Fibroblast of skin of back (primary cell): ENCODE measurements around the gene ERBB2.
A peak's percentile ranks its signal among the peaks of the same experiment; 100 is the strongest.
"Not testable (repeated sequence)": the region's sequence is repeated elsewhere in the genome, so short reads cannot be mapped to it uniquely, and the experiment has no call there.

ENCODE experiments used
- DNase-seq: peaks from one replicate; pipeline ENCODE4 v3.0.0-alpha.2; 2013

Gene ERBB2

DNA sequence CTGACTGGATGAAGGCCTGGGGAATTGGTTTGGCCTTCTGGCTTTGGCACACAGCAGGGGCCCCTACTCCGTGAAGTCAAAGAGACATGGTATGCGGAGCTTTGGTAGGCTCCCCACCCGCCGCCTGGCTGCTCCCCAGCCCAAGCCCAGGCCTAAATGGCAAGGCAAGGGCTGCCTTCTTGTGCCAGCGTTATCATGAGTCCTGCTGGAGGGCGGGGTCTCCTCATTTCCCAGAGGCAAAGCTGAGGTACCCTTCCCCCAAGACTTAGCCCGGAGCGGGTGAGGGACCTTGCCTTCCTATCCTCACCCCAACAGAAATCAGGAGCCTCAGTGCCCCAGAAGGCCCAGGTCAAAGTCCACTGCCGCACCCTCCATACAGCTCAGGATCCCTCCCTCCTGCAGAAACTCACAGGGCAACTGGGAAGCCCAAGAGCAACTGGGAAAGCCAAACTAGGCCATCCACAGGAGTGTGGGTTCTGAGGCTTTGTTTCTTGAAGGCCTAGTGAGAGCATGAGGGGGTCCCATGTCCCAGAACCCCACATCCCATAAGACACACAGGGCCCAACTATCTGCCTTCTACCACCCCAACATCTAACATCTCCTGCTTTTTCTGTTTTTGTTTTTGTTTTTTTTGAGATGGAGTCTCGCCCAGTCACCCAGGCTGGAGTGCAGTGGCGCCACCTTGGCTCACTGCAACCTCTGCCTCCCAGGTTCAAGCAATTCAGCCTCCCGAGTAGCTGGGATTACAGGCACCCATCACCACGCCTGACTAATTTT, 21.3 kb upstream of the ERBB2 start:
- no peak for DNase-seq

DNA sequence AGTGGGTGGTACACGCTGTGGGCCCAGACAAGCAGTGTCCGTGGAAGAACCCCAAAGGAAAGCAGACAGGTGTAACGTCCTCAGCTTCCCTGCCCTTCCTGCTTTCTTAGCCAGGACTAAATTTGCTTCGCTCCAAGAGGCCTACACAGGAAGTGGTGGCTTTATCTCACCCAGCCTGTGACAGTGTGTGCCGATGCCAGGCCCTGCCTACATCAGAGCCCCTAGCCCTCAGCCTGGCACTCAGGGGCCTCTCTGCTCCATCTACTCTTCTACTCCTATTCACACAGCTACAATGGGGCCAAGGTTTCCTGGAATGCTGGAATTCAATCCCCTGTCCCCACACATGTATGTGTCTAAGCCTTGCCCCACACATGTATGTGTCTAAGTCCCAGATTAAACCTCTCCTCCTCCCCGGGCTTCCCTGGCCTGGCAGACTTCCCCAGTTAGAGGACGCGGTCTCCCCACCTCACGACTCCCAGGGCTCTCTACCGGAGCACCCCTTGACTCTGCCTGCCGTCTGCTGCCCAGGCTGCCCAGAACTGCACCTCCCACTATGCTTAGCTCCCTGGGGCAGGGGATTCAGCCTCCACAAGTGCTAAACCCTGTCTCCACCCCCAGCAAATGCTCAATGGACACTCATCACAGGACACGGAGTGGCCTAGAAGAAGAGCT, 20.2 kb upstream of the ERBB2 start:
- DNase-seq, result no peak

DNA sequence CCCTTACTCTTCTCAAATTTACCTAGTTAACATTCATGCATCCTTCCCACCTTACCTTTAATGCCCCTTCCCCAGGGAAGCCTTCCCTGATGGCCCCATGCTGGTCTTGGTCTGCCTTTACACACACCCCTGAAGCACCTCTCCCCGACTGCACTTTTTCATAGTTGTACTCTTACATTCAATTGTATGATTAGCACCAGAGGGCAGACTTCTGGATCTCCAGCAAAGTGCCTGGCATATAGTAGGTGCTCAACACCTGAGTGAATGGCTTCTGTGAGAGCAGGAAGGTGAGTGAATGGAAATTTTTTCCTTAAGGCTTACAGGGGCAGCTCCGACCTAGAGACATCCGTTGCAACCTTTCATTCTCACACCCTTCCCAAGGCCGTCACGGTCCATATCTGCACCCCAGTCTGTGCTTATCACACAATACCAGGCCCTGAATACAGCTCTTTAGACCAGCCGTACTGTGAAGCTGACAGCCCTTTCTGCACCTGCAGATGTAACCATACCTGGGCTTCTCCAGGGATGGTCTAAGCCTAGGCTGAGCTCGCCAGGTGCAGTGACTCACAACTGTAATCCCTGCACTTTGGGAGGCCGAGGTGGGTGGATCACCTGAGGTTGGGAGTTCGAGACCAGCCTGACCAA, 16.4 kb upstream of the ERBB2 start:
- no peak for DNase-seq

DNA sequence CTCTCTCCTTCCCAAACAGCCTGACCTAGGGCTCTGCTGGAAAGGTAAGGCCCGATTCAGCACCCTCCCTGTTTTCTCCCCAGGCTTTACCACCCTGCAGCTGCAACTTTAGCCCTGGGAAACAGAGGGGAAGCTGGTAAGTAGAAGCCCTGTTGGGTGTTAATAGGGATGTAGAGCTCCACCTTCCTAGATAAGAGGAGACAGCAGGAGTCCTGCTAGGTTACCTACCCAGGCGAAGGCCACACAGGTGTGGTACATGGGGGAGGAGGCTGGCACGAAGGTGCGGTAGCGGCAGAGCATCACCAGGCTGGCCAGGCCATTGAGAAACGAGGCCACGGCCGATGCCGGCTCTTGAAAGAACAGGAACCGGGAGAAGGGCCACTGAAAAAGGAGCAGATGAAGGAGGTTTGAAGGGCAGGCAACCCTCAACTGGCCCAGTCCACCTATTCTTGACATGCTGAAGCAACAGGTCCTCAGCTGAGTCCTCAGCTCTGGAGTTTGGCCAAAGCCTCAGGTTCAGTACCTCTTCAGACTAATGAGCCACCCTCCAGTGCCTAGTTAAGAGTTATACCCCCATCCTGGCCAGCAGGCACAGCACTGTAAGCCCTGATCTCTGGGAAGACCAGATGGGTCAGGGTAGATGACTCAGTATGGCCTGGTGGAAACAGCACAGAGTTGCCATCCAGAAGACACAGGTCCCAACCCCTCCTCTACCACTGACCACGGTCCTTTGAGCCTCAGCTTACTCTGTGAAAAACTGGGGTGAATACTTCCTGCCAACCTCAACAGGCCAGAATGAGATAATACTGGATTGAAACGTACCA, 15.3 kb upstream of the ERBB2 start:
- no peak for DNase-seq

DNA sequence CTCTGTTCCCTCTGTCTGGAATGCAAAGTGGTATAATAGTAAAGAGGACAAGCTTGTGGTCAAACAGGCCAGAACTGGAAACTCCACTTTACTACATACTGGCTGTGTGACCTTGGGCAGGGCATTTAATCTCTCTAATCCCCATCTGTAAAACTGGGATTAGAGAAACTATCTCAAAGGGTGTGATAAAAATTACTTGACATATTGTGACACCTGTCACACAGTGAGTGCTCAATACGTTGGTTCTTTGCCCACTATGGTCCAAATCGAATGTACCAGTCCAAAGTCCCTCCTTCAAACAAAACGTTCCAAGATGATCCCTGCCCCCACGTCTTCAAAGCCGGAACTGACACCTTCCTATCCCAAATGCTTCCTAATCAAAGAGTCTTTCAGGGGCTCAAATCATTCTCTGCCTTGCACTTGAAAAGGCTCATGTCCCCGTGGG, 12.7 kb upstream of the ERBB2 start:
- DNase-seq, result no peak

DNA sequence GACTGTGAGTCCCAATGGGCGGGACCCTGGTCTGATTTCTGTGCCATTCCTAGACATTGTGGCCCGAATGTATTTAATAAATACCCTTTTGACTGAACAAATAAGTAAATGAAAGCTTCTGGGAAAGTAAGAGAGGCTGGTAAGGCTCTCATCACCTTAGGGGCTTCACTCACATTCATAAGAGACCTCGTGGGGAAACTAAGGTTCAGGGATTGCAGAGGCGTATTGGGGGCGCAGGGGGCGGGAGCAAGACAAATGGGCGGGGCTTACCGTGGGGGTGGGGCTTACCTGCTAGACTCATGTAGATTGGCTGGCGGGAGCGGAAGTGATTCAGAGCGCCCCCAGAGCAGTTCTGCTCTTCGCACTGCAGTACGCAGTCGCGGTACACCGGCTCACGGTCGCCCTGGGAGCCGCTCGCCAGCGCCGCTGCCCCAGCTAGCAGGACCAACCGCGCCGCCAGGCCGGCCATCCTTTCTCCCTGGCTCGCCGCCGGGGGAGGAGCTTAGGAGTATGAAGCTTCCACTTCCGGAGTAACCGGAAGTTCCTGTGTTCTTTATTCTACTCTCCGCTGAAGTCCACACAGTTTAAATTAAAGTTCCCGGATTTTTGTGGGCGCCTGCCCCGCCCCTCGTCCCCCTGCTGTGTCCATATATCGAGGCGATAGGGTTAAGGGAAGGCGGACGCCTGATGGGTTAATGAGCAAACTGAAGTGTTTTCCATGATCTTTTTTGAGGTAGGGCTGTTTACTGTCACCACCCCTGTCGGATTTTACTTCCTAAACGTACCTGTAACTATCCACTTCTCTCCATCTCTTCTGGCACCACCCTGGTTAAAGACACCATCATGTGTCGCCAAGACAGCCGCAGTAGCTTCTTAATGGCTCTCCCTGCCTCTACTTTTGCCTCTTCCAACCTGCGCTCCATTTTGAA, 12.1 kb upstream of the ERBB2 start, which contains the start of gene PGAP3:
Gene PGAP3, minus strand, starts transcription at position 512 of the 929 bp plus-strand sequence. Its CDS starts 43 bp downstream, at position 469.
- DNase-seq, result peak; percentile 91

DNA sequence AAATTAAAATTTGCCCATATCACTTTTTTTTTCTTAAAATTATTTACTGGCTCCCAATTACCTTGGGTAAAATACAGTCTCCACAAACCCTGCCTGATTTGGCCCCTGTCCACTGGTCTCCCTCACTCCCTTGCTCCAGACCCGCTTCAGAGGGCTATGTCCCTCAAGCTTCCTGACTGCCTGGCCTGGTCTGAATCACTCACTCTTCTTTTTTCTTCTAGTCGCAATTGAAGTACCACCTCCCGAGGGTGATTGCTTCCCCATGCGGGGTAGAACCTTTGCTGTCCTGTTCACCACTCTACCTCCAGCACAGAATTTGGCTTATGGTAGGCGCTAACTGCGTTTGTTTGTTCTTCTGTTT, 11.4 kb upstream of the ERBB2 start:
- DNase-seq, result no peak

DNA sequence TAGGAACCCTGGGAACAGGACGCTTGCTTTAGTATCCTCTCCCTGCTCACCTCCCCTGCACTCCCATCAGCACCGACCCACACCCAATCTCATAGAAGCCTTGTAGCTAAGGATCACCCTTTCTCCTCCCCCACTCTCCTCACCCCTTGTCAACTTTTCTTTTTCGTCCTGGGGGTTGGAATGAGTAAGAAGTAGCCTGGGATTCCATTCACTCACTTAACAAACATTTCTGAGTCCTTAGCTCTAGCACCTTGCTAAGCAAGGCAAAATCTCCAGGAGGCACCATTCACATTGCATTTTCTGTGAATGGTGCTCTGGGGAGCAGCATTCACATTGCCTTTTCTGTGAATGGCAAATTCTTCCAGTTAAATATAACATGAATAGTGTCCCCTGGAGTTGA, 10.9 kb upstream of the ERBB2 start:
- DNase-seq, result no peak

DNA sequence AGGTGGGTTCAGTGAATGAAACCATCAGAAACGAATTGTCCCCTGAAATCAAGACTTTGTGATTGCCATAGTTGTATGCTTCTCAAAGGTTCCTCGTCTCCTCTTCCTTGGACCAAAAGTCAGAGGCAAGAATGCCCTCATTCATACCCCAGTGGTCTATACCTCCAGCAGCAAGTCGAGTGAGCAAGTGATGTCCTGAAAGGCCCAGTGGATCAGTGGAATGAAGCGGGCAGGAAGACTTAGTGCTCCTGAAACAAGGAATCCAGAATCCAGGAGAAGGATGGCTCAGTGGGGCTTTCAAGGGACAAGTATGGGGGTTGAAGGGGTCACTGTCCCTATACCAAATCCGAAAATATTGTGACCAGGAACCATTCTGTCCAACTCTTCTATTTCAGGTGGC, 5.3 kb upstream of the ERBB2 start:
- no peak for DNase-seq

DNA sequence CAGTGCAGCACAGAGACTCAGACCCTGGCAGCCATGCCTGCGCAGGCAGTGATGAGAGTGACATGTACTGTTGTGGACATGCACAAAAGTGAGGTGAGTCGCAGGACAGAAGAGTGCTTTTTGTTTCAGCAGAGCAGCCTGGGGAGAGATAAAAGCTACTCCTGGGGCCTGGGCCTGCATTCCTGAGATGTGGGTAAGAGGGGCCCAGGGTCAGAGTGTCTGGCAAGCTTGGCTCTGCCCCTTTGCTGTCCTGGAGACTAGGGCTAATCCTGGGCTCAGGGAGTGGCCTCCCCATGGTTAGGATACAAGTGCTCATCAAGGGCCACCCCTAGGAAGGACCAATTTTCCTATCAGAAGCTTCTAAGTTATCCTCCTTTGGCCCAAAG, 4.8 kb upstream of the ERBB2 start:
- DNase-seq, result no peak

DNA sequence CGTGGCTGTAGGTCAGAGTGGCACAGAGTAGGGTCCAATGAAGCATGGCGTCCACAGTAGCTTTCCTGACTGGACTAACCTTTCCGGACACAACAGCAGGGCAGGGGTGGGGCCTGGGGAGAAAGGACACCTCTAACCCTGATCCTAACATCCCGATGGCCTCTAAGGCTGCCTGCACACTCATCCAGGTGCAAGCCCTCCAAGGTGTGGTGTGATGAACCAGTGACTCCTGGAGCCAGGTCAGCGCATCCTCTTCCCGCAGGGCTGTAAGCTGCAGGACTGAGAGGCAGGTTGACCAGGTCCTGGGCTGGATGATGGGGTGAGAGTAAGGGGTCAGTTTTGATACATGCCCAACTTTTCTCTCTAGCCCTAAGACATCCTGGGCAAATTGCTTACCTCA, 3.1 kb upstream of the ERBB2 start:
- no peak for DNase-seq

DNA sequence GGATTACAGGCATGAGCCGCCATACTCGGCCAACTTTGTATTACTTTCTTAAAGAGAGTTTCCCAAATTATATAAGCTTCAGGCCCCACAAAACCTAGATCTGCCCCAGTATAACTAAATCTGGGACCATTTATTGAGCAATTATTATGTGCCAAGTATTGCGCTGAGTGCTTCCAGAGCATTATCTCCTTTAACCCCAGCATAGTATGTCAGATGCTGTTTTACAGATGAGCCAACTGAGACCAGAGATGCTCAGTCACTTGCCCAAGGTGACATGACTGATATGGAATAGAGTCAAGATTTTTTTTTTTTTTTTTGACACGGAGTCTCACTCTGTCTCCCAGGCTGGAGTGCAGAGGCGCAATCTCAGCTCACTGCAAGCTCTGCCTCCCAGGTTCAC, 1.9 kb upstream of the ERBB2 start:
- DNase-seq, result no peak

DNA sequence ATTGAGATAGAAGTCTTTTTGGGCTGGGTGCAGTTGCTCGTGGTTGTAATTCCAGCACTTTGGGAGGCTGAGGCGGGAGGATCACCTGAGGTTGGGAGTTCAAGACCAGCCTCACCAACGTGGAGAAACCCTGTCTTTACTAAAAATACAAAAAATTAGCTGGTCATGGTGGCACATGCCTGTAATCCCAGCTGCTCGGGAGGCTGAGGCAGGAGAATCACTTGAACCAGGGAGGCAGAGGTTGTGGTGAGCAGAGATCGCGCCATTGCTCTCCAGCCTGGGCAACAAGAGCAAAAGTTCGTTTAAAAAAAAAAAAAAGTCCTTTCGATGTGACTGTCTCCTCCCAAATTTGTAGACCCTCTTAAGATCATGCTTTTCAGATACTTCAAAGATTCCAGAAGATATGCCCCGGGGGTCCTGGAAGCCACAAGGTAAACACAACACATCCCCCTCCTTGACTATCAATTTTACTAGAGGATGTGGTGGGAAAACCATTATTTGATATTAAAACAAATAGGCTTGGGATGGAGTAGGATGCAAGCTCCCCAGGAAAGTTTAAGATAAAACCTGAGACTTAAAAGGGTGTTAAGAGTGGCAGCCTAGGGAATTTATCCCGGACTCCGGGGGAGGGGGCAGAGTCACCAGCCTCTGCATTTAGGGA, 577 bp upstream of the ERBB2 start:
- DNase-seq, result not testable (repeated sequence)

DNA sequence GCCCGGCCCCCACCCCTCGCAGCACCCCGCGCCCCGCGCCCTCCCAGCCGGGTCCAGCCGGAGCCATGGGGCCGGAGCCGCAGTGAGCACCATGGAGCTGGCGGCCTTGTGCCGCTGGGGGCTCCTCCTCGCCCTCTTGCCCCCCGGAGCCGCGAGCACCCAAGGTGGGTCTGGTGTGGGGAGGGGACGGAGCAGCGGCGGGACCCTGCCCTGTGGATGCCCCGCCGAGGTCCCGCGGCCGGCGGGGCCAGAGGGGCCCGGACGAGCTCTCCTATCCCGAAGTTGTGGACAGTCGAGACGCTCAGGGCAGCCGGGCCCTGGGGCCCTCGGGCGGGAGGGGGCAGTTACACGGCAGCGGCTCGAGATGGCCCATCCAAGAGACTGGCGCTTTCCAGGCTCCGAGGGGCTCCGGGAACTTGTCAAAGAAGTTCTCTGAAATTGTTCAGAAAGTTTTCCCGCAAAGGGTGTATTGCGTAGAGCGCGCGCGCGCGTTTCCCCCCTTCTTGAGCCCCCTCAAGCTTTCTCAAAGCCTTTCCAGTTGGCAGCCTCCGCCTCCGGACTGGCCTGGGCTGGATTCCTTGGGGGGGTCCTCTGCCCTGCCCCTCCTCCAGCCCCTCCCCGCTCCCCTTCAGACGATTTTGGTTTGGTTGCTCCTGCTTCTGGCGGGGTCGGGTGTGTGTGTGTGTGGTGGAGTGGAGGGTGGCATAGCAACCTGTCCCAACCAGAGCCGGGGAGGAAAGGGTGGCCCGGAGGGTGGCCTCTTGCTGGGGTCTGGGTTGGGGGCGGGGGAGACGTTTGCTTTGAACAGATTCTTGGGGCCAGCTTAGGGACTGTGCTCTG, 504 bp downstream of the ERBB2 start:
- peak; percentile 28 for DNase-seq

DNA sequence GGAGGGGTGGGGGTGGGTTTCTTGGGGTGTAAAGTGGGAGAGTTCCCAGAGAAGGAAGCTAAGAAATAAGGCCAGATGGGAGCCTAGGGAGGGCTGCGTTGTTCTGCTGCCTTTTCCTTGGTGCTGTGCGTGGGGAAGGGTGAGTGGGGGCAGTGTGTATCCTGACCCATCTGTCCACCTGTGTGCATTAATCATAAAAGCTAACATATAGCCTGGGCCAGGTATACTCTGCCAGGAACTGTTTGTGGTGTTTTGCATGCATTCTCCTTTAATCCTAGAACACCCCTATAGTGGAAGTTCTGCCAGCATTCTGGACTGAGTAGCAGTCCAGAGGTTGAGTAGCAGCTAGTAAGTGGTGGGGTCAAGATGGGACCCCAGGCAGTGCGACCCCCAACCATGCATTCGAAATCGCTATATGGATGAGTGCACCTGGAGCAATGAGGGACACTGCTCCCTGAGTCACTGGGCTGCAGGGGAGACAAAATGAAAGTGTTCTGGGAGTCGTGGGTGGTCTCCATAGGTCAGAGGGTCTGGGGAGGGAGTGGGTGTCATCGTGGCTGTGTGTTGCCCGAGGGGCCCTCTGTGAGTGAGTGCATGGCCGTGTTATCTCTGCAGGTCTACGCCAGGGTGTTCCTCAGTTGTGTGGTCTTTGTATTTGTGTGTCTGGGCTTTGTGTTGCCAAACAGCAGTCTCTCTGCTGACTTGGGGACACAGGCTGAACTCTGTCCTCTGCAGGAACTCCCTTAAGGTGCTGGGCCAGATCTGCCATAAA, 1.3 kb downstream of the ERBB2 start:
- no peak for DNase-seq

DNA sequence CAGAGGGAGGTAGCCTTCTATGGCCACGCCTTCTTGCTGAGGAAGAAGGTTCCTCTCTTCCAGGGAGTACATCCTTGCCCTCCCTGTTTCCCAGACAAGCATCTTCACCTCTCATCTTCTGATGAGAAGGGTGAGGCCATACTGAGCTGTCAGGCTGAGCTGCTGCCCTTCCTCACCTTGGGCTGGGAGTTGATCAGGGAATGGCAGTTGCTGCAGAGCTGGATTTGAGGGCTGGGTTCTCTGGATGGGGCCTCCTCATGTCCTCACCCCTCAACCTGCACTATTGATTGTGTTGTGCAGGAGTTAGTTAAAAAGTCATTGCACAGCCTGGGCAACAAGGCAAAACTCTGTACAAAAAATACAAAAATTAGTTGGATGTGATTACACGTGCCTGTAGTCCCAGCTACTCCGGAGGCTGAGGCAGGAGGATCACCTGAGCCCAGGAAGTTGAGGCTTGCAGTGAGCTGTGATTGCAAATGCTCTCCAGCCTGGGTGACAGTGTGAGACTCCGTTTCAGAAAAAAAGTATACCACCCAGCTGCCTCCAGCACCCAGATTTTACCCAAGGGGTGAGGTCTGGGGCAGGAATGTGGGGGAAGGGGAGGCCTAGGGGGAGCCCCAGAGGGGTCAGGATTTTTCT, 2.0 kb downstream of the ERBB2 start:
- no peak for DNase-seq

DNA sequence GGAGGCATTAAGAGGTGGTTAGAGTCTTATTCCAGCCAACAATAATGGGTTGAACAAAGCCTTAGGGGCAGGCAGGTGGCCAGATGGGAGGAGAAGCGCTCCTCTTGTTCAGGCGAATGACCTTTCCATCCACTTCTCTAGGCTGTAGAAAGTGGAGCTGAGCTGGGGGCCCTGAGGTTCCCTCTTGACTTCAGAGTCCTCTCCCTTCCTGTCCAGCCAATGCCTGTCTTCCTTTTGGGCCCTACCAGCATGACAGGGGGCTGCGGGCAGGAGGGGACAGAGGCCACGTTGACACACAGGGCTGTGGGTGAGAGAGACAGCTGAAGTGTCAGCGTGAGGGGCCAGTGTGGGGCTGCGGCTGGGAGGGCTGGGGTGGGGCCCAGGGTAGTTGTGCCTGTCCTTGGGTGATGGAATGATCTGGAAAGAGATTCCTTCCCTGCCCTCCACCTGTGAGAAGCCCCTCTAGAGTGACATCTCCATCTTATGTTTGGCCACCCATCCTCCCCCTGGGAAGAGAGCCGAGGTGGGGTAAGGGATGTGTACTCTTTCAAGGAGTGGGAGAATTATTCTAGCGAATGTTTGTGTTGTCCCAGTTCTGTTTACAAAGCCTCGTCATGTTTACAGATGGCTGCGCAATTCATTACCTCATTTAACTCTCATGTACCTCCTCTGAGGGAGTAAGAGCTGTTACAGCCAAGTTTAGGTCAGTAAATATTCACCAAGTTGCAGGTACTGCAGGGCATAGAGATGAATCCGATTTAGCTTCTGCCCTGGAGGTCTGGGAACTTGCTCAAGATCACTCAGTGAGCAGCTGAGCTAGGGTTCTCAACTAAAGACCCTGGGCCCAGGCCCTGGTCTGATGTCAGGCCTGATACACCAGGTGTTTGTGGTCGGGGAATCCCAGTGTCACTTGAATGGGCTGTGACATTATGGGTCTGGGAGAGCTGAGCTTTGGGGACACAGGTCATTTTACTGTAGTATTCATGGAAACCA, 3.3 kb downstream of the ERBB2 start:
- DNase-seq, result no peak

DNA sequence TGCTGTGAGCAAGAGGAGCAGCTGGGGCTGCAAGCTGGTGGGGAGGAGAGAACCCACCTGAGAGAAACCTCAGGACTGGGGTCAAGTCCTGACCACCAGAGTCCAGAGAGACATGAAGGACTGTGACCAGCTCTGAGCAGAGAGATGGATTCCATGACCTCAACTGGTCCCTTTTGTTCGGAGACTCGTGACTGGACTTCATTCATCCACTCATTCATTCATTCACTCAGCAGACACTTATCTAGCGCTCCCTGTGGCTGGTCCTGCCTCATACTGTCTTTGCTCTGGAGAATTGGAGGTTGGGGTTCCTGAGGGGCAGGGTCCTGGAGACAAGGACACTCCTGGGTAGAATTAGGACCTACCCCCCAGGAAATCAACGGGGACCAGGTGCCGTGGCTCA, 4.0 kb downstream of the ERBB2 start:
- no peak for DNase-seq
